GM13977 (cell line): ENCODE data around the gene ETS2.

Experiments used
- DNase-seq: peaks from one replicate; pipeline ENCODE4 v3.0.0; 2012; ENCODE audit warnings: low spot score
- CTCF ChIP-seq: IDR thresholded peaks from 2 replicates; pipeline ENCODE4 v1.5.1; 2012; ENCODE audit warnings: mild to moderate bottlenecking, control low read depth; ENCODE audit not compliant: insufficient read depth; ENCODE audit errors: extremely low read depth, missing control alignments
- in situ Hi-C: fragments of 300-500 bp; cut with MboI; formaldehyde crosslinking; loops from one replicate; pipeline ENCODE4 v1.12.0; 2022; ENCODE audit warnings: low sequenced_read_pairs, low pct_unique_long_range_greater_than_20kb, mixed read lengths, inconsistent platforms; ENCODE audit not compliant: unreplicated experiment

Gene ETS2

GRCh38 chr21:38819719-38820159 is 14.0 kb downstream of the ETS2 start:
- in situ Hi-C loops = no loop called here
- DNase-seq = no peak
- TF ChIP-seq CTCF = no peak

- no peak for DNase-seq
- in situ Hi-C loops = no loop called here
Observed at GRCh38 chr21:38820471-38821239, 14.9 kb downstream of the ETS2 start.

GRCh38 chr21:38821248-38821647 is 15.5 kb downstream of the ETS2 start:
- in situ Hi-C loops = no loop called here
- no peak for DNase-seq
- no peak for TF ChIP-seq CTCF

More at GRCh38 chr21:38820471-38821239, 14.9 kb downstream of the ETS2 start:
- no peak for TF ChIP-seq CTCF

GRCh38 chr21:38821959-38822682 is 16.4 kb downstream of the ETS2 start:
- DNase-seq = no peak
- in situ Hi-C loops = no loop called here
- TF ChIP-seq CTCF = no peak

- in situ Hi-C loops = no loop called here
- no peak for DNase-seq
- TF ChIP-seq CTCF = no peak
Observed at GRCh38 chr21:38822778-38823238, 17.1 kb downstream of the ETS2 start.

GRCh38 chr21:38823737-38824123 is 18.0 kb downstream of the ETS2 start:
- TF ChIP-seq CTCF = no peak
- in situ Hi-C loops = no loop called here
- no peak for DNase-seq
